ENCODE data around the gene UNG. TPM values are rescaled to one million over a fixed set of nuclear protein-coding genes. Genes with fewer than 3 reads are reported as not detected.

UNG gene
- total and polyA plus RNA-seq, 2 of the 8 experiments (the other 6 are each of a cell fraction or from before 2014, with no cell fraction given), result 71.6 to 163 TPM

DNA sequence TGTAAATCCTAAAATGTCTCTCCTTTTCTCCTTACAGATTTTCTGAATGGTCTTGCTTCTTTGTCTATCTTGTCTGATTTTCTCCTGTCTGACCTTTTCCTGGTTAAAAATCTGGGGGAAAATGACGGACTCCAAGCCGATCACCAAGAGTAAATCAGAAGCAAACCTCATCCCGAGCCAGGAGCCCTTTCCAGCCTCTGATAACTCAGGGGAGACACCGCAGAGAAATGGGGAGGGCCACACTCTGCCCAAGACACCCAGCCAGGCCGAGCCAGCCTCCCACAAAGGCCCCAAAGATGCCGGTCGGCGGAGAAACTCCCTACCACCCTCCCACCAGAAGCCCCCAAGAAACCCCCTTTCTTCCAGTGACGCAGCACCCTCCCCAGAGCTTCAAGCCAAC is 42.0 kb downstream of the UNG start:
- 97% methylated on average over 8 of the region's 9 CpGs; no CpG with 5 or more reads in 1 of the 2 experiments for WGBS, 2 experiments (ENCODE audit: extremely low coverage in 1 of 2, insufficient coverage in 1 of 2, insufficient read length in 1 of 2, insufficient replicate concordance in 2 of 2, low coverage in 1 of 2, low lambda C conversion rate in 2 of 2, missing lambda C conversion rate in 1 of 2)
- Histone ChIP-seq H2BK120ac (replicated peaks; ENCODE audit: low read depth, low read length) (no peak overlapping the region), H3K23me2 (ENCODE audit: low read depth, low read length) (no peaks in the 10 kb centered on the region), H3K14ac (ENCODE audit: insufficient read length) (no peak overlapping the region), H3K4me2 (ENCODE audit: insufficient read depth in 1 of 2, low read depth in 2 of 2, low read length in 2 of 2) (no peak overlapping the region), H2BK20ac (ENCODE audit: low read length) (no peak overlapping the region), H2AK5ac (ENCODE audit: low read depth, low read length) (no peak overlapping the region), H3K23ac (ENCODE audit: insufficient read length) (no peak overlapping the region), H3K4ac (replicated peaks; ENCODE audit: insufficient read length, low read depth, low read length) (no peak overlapping the region), H3K79me2 (ENCODE audit: control insufficient read depth in 1 of 2, insufficient read depth in 2 of 2, low read length in 2 of 2) (no peaks in the 10 kb centered on the region), H4K20me1 (replicated peaks in 1 of 2; ENCODE audit: control insufficient read depth in 1 of 2, insufficient read depth in 2 of 2, low read length in 2 of 2) (no peaks in the 10 kb centered on the region), H2BK5ac (ENCODE audit: low read depth, low read length) (no peak overlapping the region), H4K5ac (ENCODE audit: insufficient read length, low read depth, low read length) (no peak overlapping the region), H2BK15ac (ENCODE audit: low read length) (no peak overlapping the region), H4K91ac (replicated peaks; ENCODE audit: insufficient read length, low read length) (no peak overlapping the region), H3K27ac (ENCODE audit: low read depth, low read length) (no peak overlapping the region), H3K56ac (replicated peaks; ENCODE audit: insufficient read length, low read depth, low read length) (no peak overlapping the region), H3K27me3 (replicated peaks in 1 of 4; ENCODE audit: control insufficient read depth in 3 of 4, extremely low read depth in 1 of 4, insufficient read depth in 3 of 4, low read length in 3 of 4) (no peaks in the 10 kb centered on the region), H3K4me1 (replicated peaks in 1 of 4; ENCODE audit: control insufficient read depth in 3 of 4, insufficient read depth in 4 of 4, low read length in 3 of 4) (no peaks in the 10 kb centered on the region), H3K79me1 (ENCODE audit: low read depth, low read length) (no peaks in the 10 kb centered on the region), H3K4me3 (ENCODE audit: extremely low read depth in 1 of 4, insufficient read depth in 2 of 4, low read depth in 3 of 4, low read length in 4 of 4) (no peak overlapping the region), H3K9ac (replicated peaks in 1 of 4; ENCODE audit: extremely low read depth in 1 of 4, low read depth in 3 of 4, low read length in 3 of 4) (no peak overlapping the region), H4K8ac (ENCODE audit: extremely low read depth, insufficient read depth, low read length) (no peak overlapping the region; the same call in 1 of the 2 replicates), H3K9me3 (ENCODE audit: insufficient read depth in 2 of 2, low read depth in 1 of 2, low read length in 1 of 2) (no peaks in the 10 kb centered on the region; a peak in 1 of 4 replicates), H3K36me3 (ENCODE audit: control insufficient read depth in 2 of 4, insufficient read depth in 4 of 4, low read length in 3 of 4) (no peaks in the 10 kb centered on the region), H2AFZ (ENCODE audit: low read length) (no peak overlapping the region), H3K18ac (ENCODE audit: extremely low read depth, low read length) (no peak overlapping the region), H2BK12ac (ENCODE audit: low read depth, low read length) (no peak overlapping the region)
- FAIRE-seq (no peak), DNase-seq (ENCODE audit: low read depth in 1 of 2, low spot score in 2 of 2) (no peak)
- TF ChIP-seq NANOG (IDR thresholded peaks at IDR 0.05; ENCODE audit: insufficient read depth, low read depth, low read length, poor library complexity, severe bottlenecking) (no peak), CREB1 (IDR thresholded peaks at IDR 0.05) (no peak), SP4 (IDR thresholded peaks at IDR 0.05; ENCODE audit: low read length) (no peak), FOSL1 (IDR thresholded peaks at IDR 0.05; ENCODE audit: insufficient read depth, low read depth, low read length) (no peak), CHD1 (IDR thresholded peaks at IDR 0.05; ENCODE audit: low read depth, low read length) (no peak), SIRT6 (IDR thresholded peaks at IDR 0.05; ENCODE audit: low read length) (no peak)
- TF ChIP-seq, protein P1, sequence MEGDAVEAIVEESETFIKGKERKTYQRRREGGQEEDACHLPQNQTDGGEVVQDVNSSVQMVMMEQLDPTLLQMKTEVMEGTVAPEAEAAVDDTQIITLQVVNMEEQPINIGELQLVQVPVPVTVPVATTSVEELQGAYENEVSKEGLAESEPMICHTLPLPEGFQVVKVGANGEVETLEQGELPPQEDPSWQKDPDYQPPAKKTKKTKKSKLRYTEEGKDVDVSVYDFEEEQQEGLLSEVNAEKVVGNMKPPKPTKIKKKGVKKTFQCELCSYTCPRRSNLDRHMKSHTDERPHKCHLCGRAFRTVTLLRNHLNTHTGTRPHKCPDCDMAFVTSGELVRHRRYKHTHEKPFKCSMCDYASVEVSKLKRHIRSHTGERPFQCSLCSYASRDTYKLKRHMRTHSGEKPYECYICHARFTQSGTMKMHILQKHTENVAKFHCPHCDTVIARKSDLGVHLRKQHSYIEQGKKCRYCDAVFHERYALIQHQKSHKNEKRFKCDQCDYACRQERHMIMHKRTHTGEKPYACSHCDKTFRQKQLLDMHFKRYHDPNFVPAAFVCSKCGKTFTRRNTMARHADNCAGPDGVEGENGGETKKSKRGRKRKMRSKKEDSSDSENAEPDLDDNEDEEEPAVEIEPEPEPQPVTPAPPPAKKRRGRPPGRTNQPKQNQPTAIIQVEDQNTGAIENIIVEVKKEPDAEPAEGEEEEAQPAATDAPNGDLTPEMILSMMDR (IDR thresholded peaks at IDR 0.05; ENCODE audit: control extremely low read depth in 1 of 3, insufficient read depth in 1 of 3, low read depth in 1 of 3, low read length in 3 of 3), result no peak
- POLR2A ChIA-PET (ENCODE audit: partially characterized antibody), result no interaction called here
- CTCF ChIA-PET (ENCODE audit: partially characterized antibody), result interaction anchor here (0.5 to 1.1 kb wide), 3 partner anchors 9 to 45 kb away, joined by 3 read pairs; no protein-coding TSS in a partner anchor
